Panc1 (cell line): ENCODE data around the gene ONECUT1.

Source experiments
- POLR2AphosphoS5 ChIP-seq: IDR thresholded peaks from 2 replicates; pipeline ENCODE4 v1.6.1; 2012; ENCODE audit warnings: mild to moderate bottlenecking, low read depth, low read length, moderate library complexity
- TCF7L2 ChIP-seq: IDR thresholded peaks from 2 replicates; pipeline ENCODE4 v1.6.1; 2011; ENCODE audit warnings: mild to moderate bottlenecking, low read depth, low read length, inconsistent platforms
- TF ChIP-seq, protein P1 (sequence below): fragments of 450-650 bp; IDR thresholded peaks from 2 replicates; pipeline ENCODE4 v1.5.1; 2017; ENCODE audit warnings: mild to moderate bottlenecking
- TF ChIP-seq, protein P2 (sequence below), 2 experiments: IDR thresholded peaks; 2 replicates each; pipeline ENCODE4 v1.6.1; 2011 to 2012; ENCODE audit warnings: low read depth in 2 of 2, control low read depth in 1 of 2, low read length in 1 of 2, mild to moderate bottlenecking in 1 of 2, moderate library complexity in 1 of 2; ENCODE audit not compliant: insufficient read depth in 1 of 2

DNA sequence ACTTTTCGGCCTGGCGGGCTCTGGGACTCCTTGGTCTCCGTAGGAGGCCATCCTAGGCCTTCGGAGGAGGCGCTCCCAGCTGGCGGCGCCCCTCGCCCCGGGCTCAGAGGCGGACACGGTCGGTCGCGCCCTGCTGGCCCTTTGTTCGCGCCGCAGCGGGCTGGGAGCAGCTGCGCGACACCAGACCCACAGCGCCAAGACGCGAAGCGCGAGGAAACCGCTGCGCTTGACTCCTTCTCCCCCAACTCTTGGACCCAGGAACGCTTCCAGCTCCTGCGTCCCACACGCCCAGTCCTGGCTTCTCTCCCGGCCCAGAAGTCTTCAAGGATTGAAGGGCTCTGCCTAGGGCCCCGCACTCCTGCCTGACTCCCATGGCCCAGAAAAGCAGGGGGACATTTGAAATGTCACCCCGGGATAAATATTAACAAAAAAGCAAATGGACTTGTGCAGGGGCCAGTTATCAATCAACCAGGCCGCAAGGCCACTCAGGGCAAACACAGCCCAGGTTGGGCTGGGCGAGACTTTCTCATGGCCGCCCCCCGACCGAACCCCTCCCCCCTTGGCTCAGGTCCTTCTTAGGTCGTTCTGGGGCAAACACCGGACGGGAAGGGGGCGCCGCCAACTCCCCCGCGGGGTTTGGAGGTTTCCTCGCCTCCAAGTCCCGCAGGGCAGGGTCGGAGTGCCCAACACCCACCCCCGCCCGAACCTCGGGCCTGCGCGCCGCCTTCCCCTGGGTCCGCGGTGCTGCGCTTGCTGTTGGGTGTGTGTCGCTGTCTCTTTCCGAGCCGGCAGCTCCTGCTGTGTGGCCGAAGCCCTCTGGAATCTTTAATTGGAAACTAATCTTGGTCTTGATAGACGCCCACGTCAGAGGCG is 5.1 kb downstream of the ONECUT1 start:
- TF ChIP-seq, protein P1, sequence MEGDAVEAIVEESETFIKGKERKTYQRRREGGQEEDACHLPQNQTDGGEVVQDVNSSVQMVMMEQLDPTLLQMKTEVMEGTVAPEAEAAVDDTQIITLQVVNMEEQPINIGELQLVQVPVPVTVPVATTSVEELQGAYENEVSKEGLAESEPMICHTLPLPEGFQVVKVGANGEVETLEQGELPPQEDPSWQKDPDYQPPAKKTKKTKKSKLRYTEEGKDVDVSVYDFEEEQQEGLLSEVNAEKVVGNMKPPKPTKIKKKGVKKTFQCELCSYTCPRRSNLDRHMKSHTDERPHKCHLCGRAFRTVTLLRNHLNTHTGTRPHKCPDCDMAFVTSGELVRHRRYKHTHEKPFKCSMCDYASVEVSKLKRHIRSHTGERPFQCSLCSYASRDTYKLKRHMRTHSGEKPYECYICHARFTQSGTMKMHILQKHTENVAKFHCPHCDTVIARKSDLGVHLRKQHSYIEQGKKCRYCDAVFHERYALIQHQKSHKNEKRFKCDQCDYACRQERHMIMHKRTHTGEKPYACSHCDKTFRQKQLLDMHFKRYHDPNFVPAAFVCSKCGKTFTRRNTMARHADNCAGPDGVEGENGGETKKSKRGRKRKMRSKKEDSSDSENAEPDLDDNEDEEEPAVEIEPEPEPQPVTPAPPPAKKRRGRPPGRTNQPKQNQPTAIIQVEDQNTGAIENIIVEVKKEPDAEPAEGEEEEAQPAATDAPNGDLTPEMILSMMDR: no peak
- TF ChIP-seq POLR2AphosphoS5 (no peak), TCF7L2 (peak; percentile 60; the same call in 1 of the 2 replicates)
- TF ChIP-seq, protein P2, sequence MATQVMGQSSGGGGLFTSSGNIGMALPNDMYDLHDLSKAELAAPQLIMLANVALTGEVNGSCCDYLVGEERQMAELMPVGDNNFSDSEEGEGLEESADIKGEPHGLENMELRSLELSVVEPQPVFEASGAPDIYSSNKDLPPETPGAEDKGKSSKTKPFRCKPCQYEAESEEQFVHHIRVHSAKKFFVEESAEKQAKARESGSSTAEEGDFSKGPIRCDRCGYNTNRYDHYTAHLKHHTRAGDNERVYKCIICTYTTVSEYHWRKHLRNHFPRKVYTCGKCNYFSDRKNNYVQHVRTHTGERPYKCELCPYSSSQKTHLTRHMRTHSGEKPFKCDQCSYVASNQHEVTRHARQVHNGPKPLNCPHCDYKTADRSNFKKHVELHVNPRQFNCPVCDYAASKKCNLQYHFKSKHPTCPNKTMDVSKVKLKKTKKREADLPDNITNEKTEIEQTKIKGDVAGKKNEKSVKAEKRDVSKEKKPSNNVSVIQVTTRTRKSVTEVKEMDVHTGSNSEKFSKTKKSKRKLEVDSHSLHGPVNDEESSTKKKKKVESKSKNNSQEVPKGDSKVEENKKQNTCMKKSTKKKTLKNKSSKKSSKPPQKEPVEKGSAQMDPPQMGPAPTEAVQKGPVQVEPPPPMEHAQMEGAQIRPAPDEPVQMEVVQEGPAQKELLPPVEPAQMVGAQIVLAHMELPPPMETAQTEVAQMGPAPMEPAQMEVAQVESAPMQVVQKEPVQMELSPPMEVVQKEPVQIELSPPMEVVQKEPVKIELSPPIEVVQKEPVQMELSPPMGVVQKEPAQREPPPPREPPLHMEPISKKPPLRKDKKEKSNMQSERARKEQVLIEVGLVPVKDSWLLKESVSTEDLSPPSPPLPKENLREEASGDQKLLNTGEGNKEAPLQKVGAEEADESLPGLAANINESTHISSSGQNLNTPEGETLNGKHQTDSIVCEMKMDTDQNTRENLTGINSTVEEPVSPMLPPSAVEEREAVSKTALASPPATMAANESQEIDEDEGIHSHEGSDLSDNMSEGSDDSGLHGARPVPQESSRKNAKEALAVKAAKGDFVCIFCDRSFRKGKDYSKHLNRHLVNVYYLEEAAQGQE (IDR thresholded peaks at IDR 0.05; ENCODE audit: insufficient read depth in 1 of 2, low read depth in 2 of 2, low read length in 1 of 2): no peak
